HEK293 (cell line): ENCODE results near the gene DAGLA.

ENCODE experiments used
- CTCF ChIA-PET: fragments of 350-600 bp; formaldehyde crosslinking; extraction: SDS; loops from one replicate; lab custom pipeline; 2021; ENCODE audit warnings: antibody characterized with exemption; lab: Yijun Ruan, JAX
- POLR2A ChIA-PET: fragments of 300-600 bp; formaldehyde crosslinking; extraction: SDS; loops from one replicate; lab custom pipeline; 2020; ENCODE audit warnings: antibody characterized with exemption, inconsistent platforms; lab: Yijun Ruan, JAX
- H3K27ac ChIP-seq: fragments of 200-500 bp; sonication (Bioruptor generic); 2 replicates; pipeline ENCODE4 v1.5.1; 2014; ENCODE audit warnings: low read depth, low read length, control low read depth, inconsistent platforms; ENCODE audit errors: extremely low read depth
- H3K36me3 ChIP-seq, 2 experiments: fragments of 200-500 bp in 1 of 2; sonication (Bioruptor generic) in 1 of 2; 1 replicate in 1 of 2; 2 replicates in 1 of 2; pipeline ENCODE4 v1.5.1; 2014 to 2017; ENCODE audit warnings: inconsistent platforms in 2 of 2, low read length in 2 of 2; ENCODE audit not compliant: control insufficient read depth in 2 of 2, insufficient read depth in 1 of 2
- H3K4me1 ChIP-seq: fragments of 200-500 bp; sonication (Bioruptor generic); 2 replicates; pipeline ENCODE4 v1.5.1; 2014; ENCODE audit warnings: mild to moderate bottlenecking, low read length, inconsistent platforms; ENCODE audit not compliant: control insufficient read depth, insufficient read depth
- H3K4me3 ChIP-seq: 2 replicates; pipeline ENCODE4 v1.5.1; 2011; ENCODE audit warnings: low read depth, mild to moderate bottlenecking, control low read depth, low read length, moderate library complexity
- H3K9me3 ChIP-seq: fragments of 200-500 bp; sonication (Bioruptor generic); 2 replicates; pipeline ENCODE4 v1.5.1; 2014; ENCODE audit warnings: low read depth, low read length, inconsistent platforms; ENCODE audit not compliant: control insufficient read depth, insufficient read depth
- ATF2 ChIP-seq: fragments of 450-650 bp; formaldehyde crosslinking; IDR thresholded peaks from 2 replicates; pipeline ENCODE4 v1.5.1; 2016; ENCODE audit warnings: missing biosample characterization, missing genetic modification characterization, low read depth
- HOXC10 ChIP-seq: sonication (generic); formaldehyde crosslinking; IDR thresholded peaks from 2 replicates; pipeline ENCODE4 v1.8.1; 2023; ENCODE audit warnings: mild to moderate bottlenecking, missing genetic modification reagents
- PBX3 ChIP-seq: sonication (generic); formaldehyde crosslinking; IDR thresholded peaks from 2 replicates; pipeline ENCODE4 v1.8.1; 2022; ENCODE audit warnings: mild to moderate bottlenecking, moderate library complexity, missing genetic modification reagents
- PRDM6 ChIP-seq: fragments of 450-650 bp; formaldehyde crosslinking; IDR thresholded peaks from 2 replicates; pipeline ENCODE4 v1.5.1; 2017; ENCODE audit warnings: missing biosample characterization, missing genetic modification characterization
- SCRT2 ChIP-seq: fragments of 450-650 bp; formaldehyde crosslinking; IDR thresholded peaks from 2 replicates; pipeline ENCODE4 v1.5.1; 2016; ENCODE audit warnings: missing biosample characterization, missing genetic modification characterization
- SP3 ChIP-seq: fragments of 450-650 bp; formaldehyde crosslinking; IDR thresholded peaks from 2 replicates; pipeline ENCODE4 v1.5.1; 2016; ENCODE audit warnings: missing biosample characterization, missing genetic modification characterization
- TSHZ1 ChIP-seq: fragments of 450-650 bp; formaldehyde crosslinking; IDR thresholded peaks from 2 replicates; pipeline ENCODE4 v1.5.1; 2016; ENCODE audit warnings: missing biosample characterization, missing genetic modification characterization, borderline replicate concordance
- ZBTB21 ChIP-seq: fragments of 450-650 bp; formaldehyde crosslinking; IDR thresholded peaks from 2 replicates; pipeline ENCODE4 v1.5.1; 2017; ENCODE audit warnings: missing biosample characterization, missing genetic modification characterization
- ZFP41 ChIP-seq: fragments of 450-650 bp; formaldehyde crosslinking; IDR thresholded peaks from 2 replicates; pipeline ENCODE4 v1.5.1; 2016; ENCODE audit warnings: missing biosample characterization, missing genetic modification characterization, borderline replicate concordance
- ZNF138 ChIP-seq: fragments of 450-650 bp; formaldehyde crosslinking; IDR thresholded peaks from 2 replicates; pipeline ENCODE4 v1.5.1; 2016; ENCODE audit warnings: missing biosample characterization, missing genetic modification characterization, borderline replicate concordance
- ZNF324 ChIP-seq: fragments of 450-650 bp; formaldehyde crosslinking; IDR thresholded peaks from 2 replicates; pipeline ENCODE4 v1.5.1; 2016; ENCODE audit warnings: missing biosample characterization, missing genetic modification characterization
- ZNF335 ChIP-seq: fragments of 450-650 bp; formaldehyde crosslinking; conservative IDR thresholded peaks from 2 replicates; pipeline ENCODE4 v1.5.1; 2016; ENCODE audit warnings: missing biosample characterization, missing genetic modification characterization
- ZNF449 ChIP-seq: fragments of 450-650 bp; formaldehyde crosslinking; IDR thresholded peaks from 2 replicates; pipeline ENCODE4 v1.5.1; 2017; ENCODE audit warnings: missing biosample characterization, mild to moderate bottlenecking, missing genetic modification characterization, moderate library complexity
- ZNF792 ChIP-seq: fragments of 450-650 bp; formaldehyde crosslinking; IDR thresholded peaks from 2 replicates; pipeline ENCODE4 v1.5.1; 2016; ENCODE audit warnings: missing biosample characterization, missing genetic modification characterization
- ZSCAN30 ChIP-seq: fragments of 450-650 bp; IDR thresholded peaks from 2 replicates; pipeline ENCODE4 v1.5.1; 2018; ENCODE audit warnings: missing biosample characterization, mild to moderate bottlenecking, missing genetic modification characterization, moderate library complexity

DAGLA gene

GRCh38 chr11:61650781-61651571 is 29.2 kb upstream of the DAGLA start:
- Histone ChIP-seq H3K27ac (no peak overlapping the region), H3K4me3 (no peak overlapping the region)
- TF ChIP-seq ZBTB21 (tag by site-specific recombination) (no peak), ZNF324 (tag by site-specific recombination) (no peak), TSHZ1 (no peak), ZNF792 (tag by site-specific recombination) (no peak), PBX3 (no peak)
- TF ChIP-seq, all 188 proteins: peak for 0
- POLR2A ChIA-PET, result interaction anchor here (0.5 to 0.7 kb wide), 2 partner anchors 68 to 810 kb away, joined by 3 read pairs; no protein-coding TSS in a partner anchor
- CTCF ChIA-PET, result interaction anchor here (1.5 kb wide), 1 partner anchor 13 kb away, joined by 6 read pairs; no protein-coding TSS in a partner anchor
- H3K4me1 ChIP-seq, result no peaks in the 10 kb centered on the region
- H3K36me3 ChIP-seq, result no peaks in the 10 kb centered on the region
- no peaks in the 10 kb centered on the region for H3K9me3 ChIP-seq

- Histone ChIP-seq H3K27ac (no peak overlapping the region), H3K36me3 (no peaks in the 10 kb centered on the region), H3K4me1 (no peaks in the 10 kb centered on the region), H3K9me3 (no peaks in the 10 kb centered on the region)
- CTCF ChIA-PET, result no interaction called here
- POLR2A ChIA-PET, result no interaction called here
- no peak for TF ChIP-seq ZNF335
- no peak for TF ChIP-seq ZNF449
- no peak for TF ChIP-seq ATF2 (tag by site-specific recombination)
- no peak for TF ChIP-seq ZFP41
- TF ChIP-seq SP3 (tag by site-specific recombination), result no peak
- no peak for TF ChIP-seq SCRT2
- TF ChIP-seq HOXC10 (CRISPR knock-in tag), result no peak
- no peak for TF ChIP-seq ZSCAN30 (tag by site-specific recombination)
- TF ChIP-seq PRDM6 (tag by site-specific recombination), result no peak
- no peak for TF ChIP-seq ZNF138 (tag by site-specific recombination)
- TF ChIP-seq, all 188 proteins: peak for 0
- no peak overlapping the region for H3K4me3 ChIP-seq
These were observed 28.1 kb upstream of the DAGLA start for GRCh38 chr11:61652135-61652534.
